GM19397 (cell line): ENCODE results near the gene PARS2.
A peak's percentile ranks its signal among the peaks of the same experiment; 100 is the strongest.

Experiments
- ATAC-seq: cut with Tn5 transposase; IDR thresholded peaks from one replicate; pipeline ENCODE4 v1.9.1; 2021; ENCODE audit warnings: mild to moderate bottlenecking, moderate library complexity; ENCODE audit not compliant: unreplicated experiment

PARS2 gene

DNA sequence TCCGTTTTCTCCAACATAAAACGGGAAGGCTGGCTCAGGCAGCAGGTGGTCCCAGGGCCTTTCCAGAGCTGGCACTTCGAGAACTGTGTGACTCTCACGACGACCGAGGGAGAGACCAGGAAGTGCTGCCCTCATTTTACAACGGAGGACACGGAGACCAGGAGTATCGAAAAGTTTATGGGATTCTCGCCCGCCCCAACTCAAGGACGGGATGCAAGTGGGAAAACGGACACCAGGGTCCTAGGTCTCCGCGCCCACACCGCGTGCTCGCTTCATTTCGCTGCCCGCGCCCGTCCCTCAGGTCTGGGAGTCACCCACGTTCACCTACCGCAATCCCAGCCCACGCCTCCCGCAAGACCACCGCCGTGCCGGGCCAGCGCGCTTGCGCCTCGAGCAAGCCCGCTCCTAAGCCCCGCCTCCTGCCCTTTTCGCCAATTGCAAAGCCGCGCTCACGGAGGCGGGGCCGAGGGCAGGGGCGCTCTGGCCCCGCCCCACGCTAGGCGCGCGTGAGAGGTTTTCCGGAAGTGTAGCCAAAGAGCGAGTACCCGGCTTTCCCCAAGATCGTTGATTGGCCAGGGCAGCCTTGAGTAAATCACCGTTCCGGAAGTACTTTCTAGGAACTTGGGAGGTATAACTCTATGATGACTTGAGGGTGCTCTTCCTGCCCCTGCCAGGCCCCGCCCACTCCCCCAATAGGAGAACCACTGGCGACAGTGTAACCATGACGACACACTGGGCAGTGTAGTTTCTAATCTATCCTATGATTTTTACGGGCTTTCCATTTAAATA is at the start of gene PARS2:
Gene PARS2 (minus strand): TSS at position 391 of the 789 bp plus-strand sequence. CDS start 5,362 bp downstream, outside the sequence.
- ATAC-seq, result peak; percentile 97

DNA sequence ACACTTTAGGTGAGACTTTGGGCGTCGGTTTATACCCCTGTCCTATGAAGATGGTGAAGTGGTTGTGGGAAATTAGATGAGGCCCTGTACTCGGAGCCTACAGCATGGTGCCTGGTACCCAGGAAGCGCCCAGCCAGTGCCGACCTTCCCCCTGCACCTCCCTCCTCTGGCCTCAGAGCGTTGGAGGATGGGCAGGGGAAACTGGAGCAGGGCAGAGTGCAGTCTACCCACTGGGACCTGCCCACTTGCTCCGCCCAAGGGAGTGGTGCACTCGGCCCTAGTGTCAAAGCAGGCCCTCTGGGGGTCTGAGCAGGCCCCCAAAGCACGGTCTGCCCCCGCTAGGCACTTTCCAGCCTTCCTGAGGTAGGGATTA is 49.8 kb upstream of the PARS2 start:
- no peak for ATAC-seq

DNA sequence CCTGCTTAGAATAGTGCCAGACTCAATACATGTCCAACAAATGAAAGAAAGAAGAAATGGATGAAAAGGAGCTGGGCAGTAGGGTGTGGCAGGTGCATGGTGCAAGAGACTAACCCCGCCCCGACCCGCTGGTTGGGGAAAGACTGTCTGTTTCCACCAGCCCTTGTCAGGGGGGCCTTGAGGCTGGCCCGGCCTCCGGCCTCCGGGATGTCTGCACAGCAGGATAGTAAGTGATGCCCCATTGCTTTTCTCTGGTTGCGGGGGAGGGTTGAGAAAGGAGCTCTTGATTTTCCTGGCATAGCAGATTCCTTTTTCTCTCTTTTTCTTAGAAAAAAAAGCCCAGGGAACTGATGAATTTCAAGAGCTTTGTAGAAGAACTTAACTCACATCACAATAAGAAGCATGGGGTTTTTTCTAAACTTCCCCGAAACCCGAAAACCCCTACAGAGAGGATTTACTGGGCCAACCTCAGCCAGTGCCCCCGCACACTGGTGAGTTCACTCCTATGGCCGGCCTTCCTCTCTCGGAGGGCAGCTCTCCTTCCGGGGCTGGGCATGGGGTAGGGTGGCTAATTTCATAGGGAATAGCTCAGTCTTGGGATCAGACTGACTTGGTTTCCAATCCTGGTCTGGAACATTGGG is 49.3 kb upstream of the PARS2 start:
- no peak for ATAC-seq

DNA sequence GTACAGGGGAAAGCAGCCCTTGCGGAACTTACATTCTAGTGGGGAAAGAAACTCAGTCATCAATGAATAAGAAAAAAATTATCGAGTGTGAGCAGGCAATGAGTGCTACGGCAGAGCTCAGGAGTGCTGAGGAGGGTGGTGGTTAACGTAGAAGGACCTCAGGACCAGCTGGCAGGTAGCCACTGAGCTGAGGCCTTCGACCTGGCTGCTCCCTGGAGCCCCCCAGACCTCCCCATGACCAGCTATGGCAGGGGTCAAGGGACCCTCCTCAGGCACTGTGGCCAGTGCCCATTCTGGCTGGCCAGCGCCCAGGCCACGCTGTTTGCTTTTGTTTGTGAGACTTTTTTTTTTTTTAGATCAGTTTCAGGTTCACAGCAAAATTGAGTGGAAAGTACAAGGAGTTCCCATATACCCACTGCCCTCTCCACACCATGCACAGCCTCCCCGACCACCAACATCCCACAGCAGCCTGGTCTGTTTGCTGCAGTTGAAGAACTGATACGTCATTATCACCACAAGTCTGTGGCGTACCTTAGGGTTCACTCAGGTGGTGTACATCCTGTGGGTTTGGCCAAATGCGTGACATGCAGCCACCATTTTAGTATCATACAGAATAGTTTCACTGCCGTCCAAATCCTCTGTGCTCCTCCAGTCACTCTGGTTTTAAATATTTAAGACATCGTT is 48.6 kb upstream of the PARS2 start:
- no peak for ATAC-seq

DNA sequence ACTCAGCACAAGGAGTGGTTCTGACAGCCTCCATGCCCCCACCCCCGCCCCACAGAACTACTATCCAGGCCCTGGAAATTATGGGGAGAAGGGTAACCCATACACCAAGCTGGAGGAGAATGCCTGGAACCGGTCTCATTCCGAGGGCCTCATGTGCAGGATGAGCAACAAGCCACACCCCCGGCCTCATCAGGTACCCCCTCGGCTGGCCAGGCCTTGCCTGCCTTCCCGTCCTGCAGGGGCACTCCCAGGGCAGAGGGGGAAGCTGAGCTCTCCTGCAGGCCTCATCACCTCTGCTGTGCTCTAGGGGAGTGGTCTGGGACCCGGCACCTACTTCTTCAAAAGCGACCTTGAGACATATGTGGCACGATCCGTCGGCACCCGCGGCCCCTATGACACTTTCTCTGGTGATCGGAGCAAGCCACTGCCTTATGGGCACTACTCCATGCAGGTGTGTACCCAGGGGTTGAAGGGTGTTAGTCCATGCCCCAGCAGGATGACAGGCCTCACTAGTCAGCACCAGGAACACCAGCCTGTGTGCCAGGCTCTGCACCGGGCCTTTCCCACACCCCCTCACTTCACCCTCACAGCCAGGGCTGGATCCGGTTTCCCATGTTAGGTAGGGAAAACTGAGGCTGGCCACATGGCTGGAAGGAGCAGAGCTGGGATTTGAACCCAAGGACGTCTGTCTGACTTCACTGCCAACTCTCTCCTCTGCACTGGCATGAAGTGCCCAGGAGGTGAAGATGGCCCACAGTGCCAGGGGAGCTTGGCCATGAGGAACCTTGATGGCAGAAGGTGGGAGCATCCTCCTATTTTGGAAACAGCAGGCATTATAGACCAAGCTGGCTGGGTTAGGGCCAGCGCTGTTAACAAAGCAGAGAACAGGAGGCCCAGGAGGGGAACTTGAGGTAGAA is 47.7 kb upstream of the PARS2 start:
- no peak for ATAC-seq

DNA sequence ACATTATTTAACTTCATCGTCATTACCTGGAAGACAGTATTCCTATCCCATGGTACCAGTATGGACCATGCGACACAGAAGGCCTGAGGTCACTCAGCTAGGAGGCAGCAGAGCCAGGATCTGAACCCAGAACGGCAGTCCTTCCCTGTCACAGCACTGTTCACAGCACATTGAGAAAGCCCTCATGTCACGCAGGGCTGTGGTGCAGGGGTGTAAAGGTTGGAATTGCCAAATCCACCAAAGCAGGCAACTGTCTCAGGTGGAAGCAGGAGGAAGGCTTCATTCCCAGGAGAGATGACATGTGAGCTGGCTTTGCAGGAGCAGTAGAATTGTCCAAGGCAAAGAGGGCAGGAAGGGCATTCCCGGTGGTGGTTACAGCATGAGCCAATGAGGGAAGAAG is 46.7 kb upstream of the PARS2 start:
- no peak for ATAC-seq

DNA sequence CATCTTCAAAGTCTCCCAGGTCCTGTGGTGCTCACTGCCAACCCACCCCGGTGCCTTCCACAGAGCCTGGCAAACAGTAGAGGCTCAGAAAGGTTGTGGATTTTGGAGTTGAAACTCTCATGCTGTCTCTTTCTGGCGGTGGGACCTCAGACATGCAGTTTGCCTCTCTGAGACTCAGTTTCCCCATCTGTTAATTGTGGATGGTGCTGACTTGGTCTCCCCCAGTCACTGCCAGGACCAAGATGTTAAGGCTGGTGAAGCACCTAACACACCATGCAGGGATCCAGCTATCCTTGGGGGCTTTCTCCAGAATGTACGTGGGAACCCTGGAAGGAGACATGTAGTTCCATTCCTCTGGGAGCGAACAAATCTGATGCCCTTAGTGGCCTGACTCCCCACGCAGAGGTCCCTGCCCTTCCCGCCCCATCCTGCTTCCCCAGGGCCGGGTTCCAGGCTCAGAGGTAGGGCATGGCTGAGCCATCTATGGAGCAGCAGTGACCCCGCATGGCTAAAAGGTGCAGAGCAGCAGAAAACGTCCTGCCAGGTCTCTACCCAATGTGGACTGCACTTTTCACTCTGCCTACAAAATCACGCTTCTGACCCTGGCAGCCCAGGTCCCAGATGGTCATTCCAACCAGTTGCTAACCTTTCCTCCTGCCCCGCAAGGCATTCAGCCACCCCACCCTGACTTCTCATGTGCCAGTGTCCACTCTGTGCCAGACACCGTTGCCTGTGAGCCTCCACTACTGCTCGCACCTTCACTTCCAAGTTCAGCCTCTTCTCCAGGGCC is 46.0 kb upstream of the PARS2 start:
- ATAC-seq, result peak; percentile 59

DNA sequence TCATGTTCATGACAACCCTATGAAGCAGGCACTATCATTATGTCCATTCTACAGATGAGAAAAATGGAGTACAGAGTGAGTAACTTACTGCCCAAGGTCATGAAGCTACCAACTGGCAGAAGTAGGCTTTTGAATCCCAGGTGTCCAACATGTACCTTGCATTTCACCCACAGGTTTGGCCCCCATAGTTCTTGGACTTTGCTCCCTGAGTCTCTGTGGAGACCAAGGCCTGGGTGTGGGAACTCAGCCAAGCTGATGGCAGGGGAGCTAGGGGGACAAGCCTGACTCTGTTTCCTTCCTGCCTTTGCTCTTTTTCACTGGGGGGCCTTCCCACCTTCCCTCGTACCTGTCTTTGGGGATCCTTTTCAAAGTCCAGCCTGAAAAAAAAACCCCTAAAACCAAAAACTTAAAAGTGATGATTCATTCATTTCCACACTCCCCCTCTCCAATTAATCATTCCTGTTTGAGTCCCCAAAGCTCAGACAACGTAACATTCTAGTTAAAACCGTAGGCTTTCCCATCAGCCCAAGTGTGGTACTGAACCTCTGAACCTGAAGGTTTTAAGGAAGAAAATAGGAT is 45.3 kb upstream of the PARS2 start:
- ATAC-seq, result no peak

DNA sequence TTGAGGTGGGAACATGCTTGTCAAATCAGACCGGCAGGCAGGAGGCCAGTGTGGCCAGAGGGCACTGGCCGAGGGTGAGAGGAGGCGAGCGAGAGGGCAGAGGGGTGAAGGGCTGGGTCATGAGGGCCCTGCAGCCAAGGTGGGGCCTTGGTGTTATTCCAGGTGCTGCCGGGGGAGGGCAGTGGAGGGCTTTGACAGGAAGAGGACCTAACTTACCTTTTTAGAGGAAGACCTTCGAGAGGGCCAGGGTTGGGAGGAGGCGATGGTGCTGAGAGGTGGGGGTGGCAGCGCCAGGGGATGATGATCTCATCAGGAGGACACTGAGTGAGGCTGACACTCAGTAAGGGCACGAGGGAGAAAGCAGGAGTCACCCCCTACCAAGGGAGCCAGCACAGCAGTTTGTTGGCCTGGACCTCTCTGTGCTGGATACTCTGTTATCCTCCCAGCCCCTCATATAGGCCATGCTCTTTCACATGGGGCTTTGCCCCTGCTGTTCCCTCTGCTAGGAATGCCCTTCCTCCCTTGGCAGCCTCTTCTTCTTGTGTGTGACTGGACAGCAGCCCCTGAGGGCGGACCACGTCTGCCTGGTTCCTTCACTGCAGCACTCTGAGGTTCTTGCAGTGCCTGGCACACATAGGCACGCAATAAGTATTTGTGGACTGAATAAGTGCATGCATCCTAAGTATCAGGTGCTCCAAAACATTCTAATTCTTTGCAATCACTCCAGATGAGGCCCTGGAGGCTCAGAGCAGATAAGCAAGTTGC is 44.3 kb upstream of the PARS2 start:
- no peak for ATAC-seq

DNA sequence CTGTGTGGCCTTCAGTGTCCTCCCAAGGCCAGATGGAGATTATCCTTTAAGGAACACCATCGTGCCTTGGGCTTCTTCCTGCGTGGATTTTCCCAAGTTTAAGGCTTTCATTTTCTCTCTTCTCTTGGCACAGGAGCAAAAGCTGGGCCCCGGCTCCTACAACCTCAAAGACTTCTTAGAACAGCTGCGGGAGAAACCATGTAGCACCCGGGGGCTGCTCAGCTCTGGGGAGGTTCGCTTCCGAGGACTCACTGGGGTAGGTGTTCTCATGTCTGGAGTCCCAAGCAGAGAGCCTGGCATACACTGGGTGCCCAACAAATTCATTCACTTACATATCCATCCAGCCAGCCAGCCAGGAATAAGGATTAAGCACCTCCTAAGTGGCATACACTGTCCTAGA is 43.4 kb upstream of the PARS2 start:
- ATAC-seq, result no peak

DNA sequence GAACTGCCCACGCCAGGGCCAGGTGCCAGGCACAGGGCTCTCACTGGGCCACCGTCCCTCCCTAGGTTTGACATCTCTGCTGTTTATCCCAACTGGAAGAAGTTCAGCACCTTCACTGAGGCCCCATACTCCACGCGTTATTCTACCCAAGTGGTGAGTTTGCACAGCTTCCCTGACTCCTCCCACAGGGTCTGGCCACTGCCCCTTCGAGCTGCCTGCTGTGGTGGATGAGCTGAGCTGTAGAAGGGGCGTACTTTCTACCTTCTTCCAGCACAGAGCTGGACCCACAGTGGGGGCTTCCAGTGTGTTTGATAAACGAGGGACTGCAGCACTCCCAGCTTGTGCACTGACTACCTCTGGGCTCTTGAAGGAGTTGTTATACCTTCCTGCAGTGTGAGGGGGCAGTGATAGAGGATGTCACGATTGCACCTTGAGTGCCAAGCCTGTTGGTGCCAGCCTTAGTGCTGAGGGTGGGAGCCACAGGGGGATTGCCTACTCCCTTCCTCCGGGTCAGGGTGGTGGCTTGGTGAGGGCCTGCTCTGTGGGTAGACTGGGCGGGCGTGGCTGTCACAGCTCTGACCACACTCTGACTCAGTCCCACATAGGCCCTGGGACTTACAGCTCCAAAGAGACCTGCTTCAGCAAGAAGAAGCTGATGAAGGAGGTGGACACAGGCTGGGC is 42.7 kb upstream of the PARS2 start:
- no peak for ATAC-seq

DNA sequence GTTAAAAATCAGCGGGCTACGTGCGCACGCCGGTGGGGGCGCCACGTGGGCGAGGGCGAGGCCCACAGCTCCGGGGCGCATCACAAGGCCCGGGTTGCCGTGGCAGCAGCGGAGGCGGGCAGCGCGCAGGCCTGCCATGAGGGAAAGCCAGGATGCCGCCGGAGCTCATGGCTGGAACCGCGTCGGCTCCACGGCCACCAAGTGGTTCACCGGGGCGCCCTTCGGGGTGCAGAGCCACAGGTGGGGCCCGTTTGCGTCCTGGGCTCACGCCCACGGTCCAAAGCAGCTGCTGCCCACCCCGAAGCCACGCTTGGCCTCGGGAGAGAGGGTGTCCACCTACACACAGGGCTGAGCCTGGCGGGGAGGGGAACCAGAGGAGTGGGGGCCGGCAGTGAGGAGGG is 41.7 kb upstream of the PARS2 start:
- no peak for ATAC-seq

DNA sequence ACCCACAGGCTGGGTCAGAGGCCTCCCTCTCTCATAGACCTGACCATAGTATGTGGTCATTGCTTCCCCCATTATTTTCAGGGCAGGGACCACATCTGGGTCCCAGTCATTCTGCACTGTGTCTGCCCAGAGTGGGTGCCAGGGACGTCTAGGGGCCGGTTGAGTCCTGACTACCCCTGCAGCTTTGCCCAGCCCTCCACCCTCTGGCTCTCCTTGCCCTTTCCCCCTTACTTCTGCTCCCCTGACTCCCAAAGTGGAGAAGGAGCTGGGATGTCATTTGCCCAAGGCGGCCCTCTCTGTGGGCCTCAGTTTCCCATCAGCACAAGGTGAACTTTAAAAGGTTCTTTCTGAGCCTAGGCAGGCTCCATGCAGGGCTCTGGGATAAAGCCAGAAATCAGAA is 41.1 kb upstream of the PARS2 start:
- no peak for ATAC-seq

DNA sequence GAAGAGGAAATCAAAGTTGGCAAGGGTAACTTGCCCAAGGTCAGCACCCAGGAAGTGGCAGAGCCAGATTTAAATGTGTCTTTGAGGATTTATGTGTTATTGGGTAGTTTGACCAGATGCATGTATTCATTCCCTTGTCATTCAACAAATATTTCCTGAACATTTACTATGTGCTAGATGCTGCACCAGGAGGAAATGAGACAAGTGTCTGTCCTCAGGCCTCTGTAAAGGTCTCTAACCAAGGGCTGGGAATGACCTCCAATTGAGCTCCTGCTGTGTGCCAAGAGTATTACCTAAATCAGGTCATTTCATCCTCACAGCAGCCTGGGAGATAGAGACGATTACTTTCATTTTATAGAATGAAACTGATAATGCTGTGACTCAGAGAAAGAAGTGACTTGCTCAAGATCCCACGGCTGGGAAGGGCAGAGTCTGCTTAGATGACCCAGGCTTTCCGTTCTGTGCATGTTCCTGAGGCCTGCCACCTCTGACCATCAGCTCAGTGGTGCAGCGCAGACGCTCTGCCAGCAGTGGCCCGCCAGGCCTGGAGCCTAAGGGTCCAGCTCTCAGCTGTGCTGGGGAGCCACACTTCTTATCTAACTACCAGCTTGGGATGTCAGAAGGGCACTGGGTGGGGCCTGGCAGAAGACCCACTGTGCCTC is 40.3 kb upstream of the PARS2 start:
- ATAC-seq, result no peak

DNA sequence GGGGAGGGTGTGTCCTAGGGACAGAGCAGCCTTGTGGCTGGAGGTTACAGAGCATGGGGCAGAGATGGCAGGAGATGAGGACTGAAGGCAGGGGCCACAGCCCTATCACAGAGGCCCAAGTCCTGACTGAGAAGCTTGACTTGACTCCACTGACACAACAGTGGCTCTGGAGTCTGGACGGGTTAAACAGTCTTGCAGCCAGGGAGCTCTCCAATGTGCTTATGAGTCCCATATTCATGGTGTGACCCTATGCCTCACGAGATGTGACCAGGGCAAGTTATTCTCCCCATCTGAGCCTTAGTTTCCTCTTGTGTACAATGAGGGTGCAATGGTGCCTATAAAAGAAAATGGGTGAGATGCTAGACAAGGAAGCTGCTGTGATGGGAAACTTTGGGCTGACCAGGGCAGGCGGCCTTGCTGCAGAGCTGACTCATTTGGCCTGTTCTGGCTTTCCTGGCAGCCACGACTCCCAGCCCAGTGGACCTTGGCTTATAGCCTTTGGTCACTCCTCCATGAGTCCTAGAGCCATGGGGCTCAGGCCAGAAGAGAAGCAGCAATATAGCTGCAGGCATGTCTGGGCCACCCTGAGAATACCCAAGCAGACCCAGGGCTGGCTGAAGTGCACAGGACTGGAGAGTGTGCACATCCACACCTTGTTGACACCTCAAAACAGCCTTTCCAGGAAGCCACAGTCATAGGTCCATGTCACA is 39.6 kb upstream of the PARS2 start:
- no peak for ATAC-seq

DNA sequence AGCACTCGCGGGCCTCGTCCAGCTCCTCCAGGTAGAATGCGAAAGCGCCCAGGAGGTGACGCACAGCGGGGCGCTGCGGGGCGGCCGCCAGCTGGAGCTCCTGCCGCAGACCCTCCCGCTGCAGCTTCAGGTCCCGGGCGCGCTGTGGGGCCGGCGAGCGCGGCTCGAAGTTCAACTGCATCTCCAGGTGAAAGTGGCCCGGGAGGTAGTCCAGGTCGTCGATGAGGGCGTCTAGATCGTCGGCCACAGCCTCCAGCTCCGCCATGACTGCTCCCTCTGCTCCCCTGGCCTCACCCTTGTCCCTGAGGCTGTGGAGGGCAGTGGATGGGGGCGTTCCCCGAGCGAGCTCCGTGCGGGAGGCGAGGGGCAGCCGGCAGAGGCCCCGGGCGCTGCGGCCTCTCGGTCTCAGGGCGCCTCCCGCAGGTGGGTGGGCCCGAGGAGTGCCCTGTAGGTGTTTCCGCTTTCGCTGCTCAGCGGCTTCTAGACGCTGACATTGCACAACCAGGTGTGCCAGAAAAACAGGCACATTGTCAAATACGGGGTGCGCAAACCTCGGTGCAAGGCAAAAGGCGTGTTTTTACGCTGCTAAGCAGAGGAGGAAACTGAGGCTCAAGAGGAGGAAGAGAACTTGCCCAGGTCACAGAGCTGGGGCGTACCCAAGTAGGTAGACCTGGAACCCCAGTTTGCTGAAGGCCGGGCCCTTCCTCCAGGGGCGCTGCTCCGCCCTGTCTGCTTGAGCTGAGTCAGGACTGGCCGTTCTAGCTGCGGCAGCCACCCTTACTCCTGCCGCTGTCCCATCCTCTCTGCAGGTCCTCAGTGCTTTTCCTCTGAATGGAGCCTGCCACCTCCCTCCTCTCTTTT is 36.8 kb upstream of the PARS2 start, which contains the start of gene TTC22:
Gene TTC22 (minus strand): TSS at position 425 of the 861 bp plus-strand sequence. CDS start 160 bp downstream, at position 265.
- ATAC-seq, result peak; percentile 72
